ENCODE measurements around the gene OR6V1.

GRCh38 chr7:143043391-143043790 lies 8.8 kb upstream of the OR6V1 start:
- TF ChIP-seq CTCF (IDR thresholded peaks at IDR 0.05) (no peak), POLR2A (IDR thresholded peaks at IDR 0.05; ENCODE audit: low read depth) (no peak)

All from esophagus muscularis mucosa (tissue), 3 donors.